H9 (cell line): ENCODE measurements around the gene DACH1. TPM values are rescaled to one million over a fixed set of nuclear protein-coding genes. Genes with fewer than 3 reads are reported as not detected.

Experiments used
- DNase-seq: peaks from one replicate; pipeline ENCODE4 v3.0.0-alpha.2; 2017
- H2AFZ ChIP-seq: one replicate; pipeline ENCODE4 v1.6.1; 2013; ENCODE audit warnings: mild to moderate bottlenecking, low read length, control low read depth, moderate library complexity
- H2AK5ac ChIP-seq: 2 replicates; pipeline ENCODE4 v1.6.1; 2013; ENCODE audit warnings: low read length, control low read depth, mixed read lengths; ENCODE audit not compliant: insufficient read length
- H2BK120ac ChIP-seq: one replicate; pipeline ENCODE4 v1.6.1; 2013; ENCODE audit warnings: low read depth, mild to moderate bottlenecking, low read length, control low read depth, inconsistent platforms; ENCODE audit not compliant: poor library complexity, severe bottlenecking
- H2BK12ac ChIP-seq: 2 replicates; pipeline ENCODE4 v1.6.1; 2013; ENCODE audit warnings: low read length, control low read depth, mixed read lengths, low read depth; ENCODE audit not compliant: insufficient read length
- H2BK15ac ChIP-seq: 2 replicates; pipeline ENCODE4 v1.6.1; 2013; ENCODE audit warnings: low read depth, low read length, control low read depth
- H2BK20ac ChIP-seq: one replicate; pipeline ENCODE4 v1.6.1; 2013; ENCODE audit warnings: low read depth, mild to moderate bottlenecking, low read length, control low read depth, inconsistent platforms; ENCODE audit not compliant: poor library complexity, severe bottlenecking
- H2BK5ac ChIP-seq: 2 replicates; pipeline ENCODE4 v1.6.1; 2013; ENCODE audit warnings: low read length, control low read depth, mixed read lengths; ENCODE audit not compliant: insufficient read length
- H3K14ac ChIP-seq: 2 replicates; pipeline ENCODE4 v1.6.1; 2013; ENCODE audit warnings: low read length, control low read depth; ENCODE audit not compliant: insufficient read depth
- H3K18ac ChIP-seq: 2 replicates; pipeline ENCODE4 v1.6.1; 2013; ENCODE audit warnings: low read depth, mild to moderate bottlenecking, mixed read lengths, low read length, control low read depth; ENCODE audit not compliant: insufficient read length
- H3K23ac ChIP-seq: 2 replicates; pipeline ENCODE4 v1.6.1; 2013; ENCODE audit warnings: low read length, control low read depth, mixed read lengths, low read depth; ENCODE audit not compliant: insufficient read length
- H3K23me2 ChIP-seq: 2 replicates; pipeline ENCODE4 v1.6.1; 2013; ENCODE audit warnings: low read depth, mild to moderate bottlenecking, mixed read lengths, low read length, control low read depth; ENCODE audit not compliant: insufficient read length, poor library complexity, severe bottlenecking
- H3K27ac ChIP-seq: 2 replicates; pipeline ENCODE4 v1.5.1; 2013; ENCODE audit warnings: low read length, control low read depth, mixed read lengths, low read depth; ENCODE audit not compliant: insufficient read length
- H3K27me3 ChIP-seq: 2 replicates; pipeline ENCODE4 v1.6.1; 2013; ENCODE audit warnings: low read length, control low read depth, inconsistent platforms; ENCODE audit not compliant: insufficient read depth
- H3K4ac ChIP-seq: 2 replicates; pipeline ENCODE4 v1.6.1; 2013; ENCODE audit warnings: low read depth, mild to moderate bottlenecking, control low read depth, inconsistent platforms, low read length, moderate library complexity
- H3K4me1 ChIP-seq: 2 replicates; pipeline ENCODE4 v1.6.1; 2013; ENCODE audit warnings: low read length, control low read depth, inconsistent platforms; ENCODE audit not compliant: insufficient read depth
- H3K4me2 ChIP-seq: 2 replicates; pipeline ENCODE4 v1.6.1; 2013; ENCODE audit warnings: low read length, control low read depth, mixed read lengths; ENCODE audit not compliant: insufficient read length, insufficient read depth
- H3K56ac ChIP-seq: 2 replicates; pipeline ENCODE4 v1.6.1; 2013; ENCODE audit warnings: low read depth, mild to moderate bottlenecking, mixed read lengths, low read length, control low read depth; ENCODE audit not compliant: insufficient read length
- H3K79me1 ChIP-seq: 2 replicates; pipeline ENCODE4 v1.6.1; 2013; ENCODE audit warnings: low read depth, mild to moderate bottlenecking, moderate library complexity, low read length, control low read depth, inconsistent platforms; ENCODE audit not compliant: insufficient read depth, poor library complexity, severe bottlenecking
- H3K79me2 ChIP-seq: 2 replicates; pipeline ENCODE4 v1.6.1; 2013; ENCODE audit warnings: low read length, control low read depth, inconsistent platforms; ENCODE audit not compliant: insufficient read depth
- H3K9ac ChIP-seq: 2 replicates; pipeline ENCODE4 v1.6.1; 2013; ENCODE audit warnings: low read length, control low read depth, mixed read lengths; ENCODE audit not compliant: insufficient read length; ENCODE audit errors: extremely low read depth
- H3K9me3 ChIP-seq: one replicate; pipeline ENCODE4 v1.6.1; 2013; ENCODE audit warnings: low read depth, low read length, inconsistent platforms; ENCODE audit not compliant: control insufficient read depth
- H3T11ph ChIP-seq: one replicate; pipeline ENCODE4 v1.6.1; 2013; ENCODE audit warnings: mild to moderate bottlenecking, low read length, control low read depth, inconsistent platforms
- H4K20me1 ChIP-seq: one replicate; pipeline ENCODE4 v1.6.1; 2013; ENCODE audit not compliant: control insufficient read depth, insufficient read length, insufficient read depth
- H4K5ac ChIP-seq: 2 replicates; pipeline ENCODE4 v1.6.1; 2013; ENCODE audit warnings: low read depth, mild to moderate bottlenecking, mixed read lengths, low read length, control low read depth; ENCODE audit not compliant: insufficient read length
- H4K8ac ChIP-seq: replicated peaks from 2 replicates; pipeline ENCODE4 v1.6.1; 2013; ENCODE audit warnings: low read length, control low read depth, mixed read lengths, low read depth; ENCODE audit not compliant: insufficient read length
- H4K91ac ChIP-seq: 2 replicates; pipeline ENCODE4 v1.6.1; 2013; ENCODE audit warnings: low read depth, mild to moderate bottlenecking, moderate library complexity, mixed read lengths, low read length, control low read depth; ENCODE audit not compliant: insufficient read length
- H3K27ac Mint-ChIP-seq, 3 experiments: 2 replicates in 2 of 3; 3 replicates in 1 of 3; pipeline ENCODE4 v1.8.0; 2020 to 2021; ENCODE audit warnings: mixed read lengths in 3 of 3, mild to moderate bottlenecking in 1 of 3, moderate library complexity in 1 of 3
- H3K27me3 Mint-ChIP-seq: 2 replicates; pipeline ENCODE4 v1.8.0; 2021; ENCODE audit warnings: low read depth, mild to moderate bottlenecking, moderate library complexity, mixed read lengths
- H3K36me3 Mint-ChIP-seq, 3 experiments: 2 replicates in 2 of 3; 3 replicates in 1 of 3; pipeline ENCODE4 v1.8.0; 2020 to 2021; ENCODE audit warnings: low read depth in 3 of 3, mixed read lengths in 3 of 3; ENCODE audit not compliant: insufficient read depth in 1 of 3
- H3K4me1 Mint-ChIP-seq, 2 experiments: 2 replicates each; pipeline ENCODE4 v1.8.0; 2020; ENCODE audit warnings: mixed read lengths in 2 of 2
- H3K4me3 Mint-ChIP-seq, 2 experiments: 2 replicates in 1 of 2; 3 replicates in 1 of 2; pipeline ENCODE4 v1.8.0; 2020 to 2021; ENCODE audit warnings: mild to moderate bottlenecking in 2 of 2, mixed read lengths in 2 of 2, moderate library complexity in 1 of 2
- H3K9me3 Mint-ChIP-seq, 2 experiments: 2 replicates in 1 of 2; 3 replicates in 1 of 2; pipeline ENCODE4 v1.8.0; 2020; ENCODE audit warnings: mild to moderate bottlenecking in 2 of 2, mixed read lengths in 2 of 2, moderate library complexity in 1 of 2
- WGBS: extraction: QIAGEN DNeasy Blood & Tissue Kit; methylation state at CpG from one replicate; pipeline ENCODE4 v1.1.7; 2013; ENCODE audit warnings: missing lambda C conversion rate, low lambda C conversion rate, mixed read lengths; ENCODE audit not compliant: insufficient read length; ENCODE audit errors: extremely low coverage; 5-methylcytosine and 5-hydroxymethylcytosine counted together
- total RNA-seq: library from RNA; stranded (reverse); gene quantifications from 2 replicates; pipeline ENCODE4 v1.2.1, GENCODE V29; 2021
- TF ChIP-seq, protein P1 (sequence below): fragments of 200-600 bp; sonication (generic); conservative IDR thresholded peaks from 3 replicates; pipeline ENCODE4 v1.8.0; 2021; ENCODE audit warnings: antibody characterized with exemption, mild to moderate bottlenecking

DACH1 gene
- total RNA-seq, 1 experiment from 2014 or later = not detected

DNA sequence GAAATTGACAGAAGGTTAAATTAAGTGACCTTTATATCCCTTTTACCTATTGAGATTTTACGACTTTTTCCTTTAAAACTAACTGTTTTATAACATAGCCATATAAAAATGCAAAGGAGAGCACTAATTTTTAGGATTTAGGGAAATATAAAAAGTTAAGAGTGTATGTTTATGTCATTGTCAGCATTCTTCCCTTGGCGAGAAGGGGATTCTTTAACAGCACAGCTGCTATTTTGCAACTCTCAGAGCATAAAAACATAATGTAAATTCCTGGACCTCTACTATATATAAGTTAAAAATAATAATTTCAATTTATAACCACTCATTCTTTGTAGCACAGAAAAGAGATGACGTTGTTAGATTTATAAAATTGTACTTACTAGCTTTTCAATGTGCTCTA is 363.2 kb downstream of the DACH1 start:
- H2BK120ac ChIP-seq = no peak overlapping the region
- H3K9me3 ChIP-seq = no peaks in the 10 kb centered on the region
- H3K79me1 ChIP-seq = no peaks in the 10 kb centered on the region
- no peak overlapping the region for H3K56ac ChIP-seq
- no peak overlapping the region for H2AFZ ChIP-seq
- H3K23me2 ChIP-seq = no peaks in the 10 kb centered on the region
- no peaks in the 10 kb centered on the region for H3K36me3 Mint-ChIP-seq
- no peak overlapping the region for H2BK5ac ChIP-seq
- H3K4me2 ChIP-seq = no peak overlapping the region
- no peaks in the 10 kb centered on the region for H3K79me2 ChIP-seq
- no peaks in the 10 kb centered on the region for H3K27me3 Mint-ChIP-seq
- DNase-seq = no peak
- no peak overlapping the region for H4K91ac ChIP-seq
- no peak overlapping the region for H3K18ac ChIP-seq
- H3K9ac ChIP-seq = no peak overlapping the region
- H3K4ac ChIP-seq = no peak overlapping the region
- no peak overlapping the region for H3K4me3 Mint-ChIP-seq
- H2BK20ac ChIP-seq = no peak overlapping the region
- H3K27me3 ChIP-seq = no peaks in the 10 kb centered on the region
- H4K20me1 ChIP-seq = no peaks in the 10 kb centered on the region
- TF ChIP-seq, protein P1, sequence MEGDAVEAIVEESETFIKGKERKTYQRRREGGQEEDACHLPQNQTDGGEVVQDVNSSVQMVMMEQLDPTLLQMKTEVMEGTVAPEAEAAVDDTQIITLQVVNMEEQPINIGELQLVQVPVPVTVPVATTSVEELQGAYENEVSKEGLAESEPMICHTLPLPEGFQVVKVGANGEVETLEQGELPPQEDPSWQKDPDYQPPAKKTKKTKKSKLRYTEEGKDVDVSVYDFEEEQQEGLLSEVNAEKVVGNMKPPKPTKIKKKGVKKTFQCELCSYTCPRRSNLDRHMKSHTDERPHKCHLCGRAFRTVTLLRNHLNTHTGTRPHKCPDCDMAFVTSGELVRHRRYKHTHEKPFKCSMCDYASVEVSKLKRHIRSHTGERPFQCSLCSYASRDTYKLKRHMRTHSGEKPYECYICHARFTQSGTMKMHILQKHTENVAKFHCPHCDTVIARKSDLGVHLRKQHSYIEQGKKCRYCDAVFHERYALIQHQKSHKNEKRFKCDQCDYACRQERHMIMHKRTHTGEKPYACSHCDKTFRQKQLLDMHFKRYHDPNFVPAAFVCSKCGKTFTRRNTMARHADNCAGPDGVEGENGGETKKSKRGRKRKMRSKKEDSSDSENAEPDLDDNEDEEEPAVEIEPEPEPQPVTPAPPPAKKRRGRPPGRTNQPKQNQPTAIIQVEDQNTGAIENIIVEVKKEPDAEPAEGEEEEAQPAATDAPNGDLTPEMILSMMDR = no peak
- H3K14ac ChIP-seq = no peak overlapping the region
- H2AK5ac ChIP-seq = no peak overlapping the region
- no peak overlapping the region for H3K27ac Mint-ChIP-seq
- no peak overlapping the region for H4K5ac ChIP-seq
- no peaks in the 10 kb centered on the region for H3K4me1 Mint-ChIP-seq
- WGBS = no CpG with 5 or more reads among the region's 3 CpGs
- H3K27ac ChIP-seq = no peak overlapping the region
- H3T11ph ChIP-seq = no peak overlapping the region
- no peak overlapping the region for H2BK12ac ChIP-seq
- H3K23ac ChIP-seq = no peak overlapping the region
- no peak overlapping the region for H4K8ac ChIP-seq
- H2BK15ac ChIP-seq = no peak overlapping the region
- H3K4me1 ChIP-seq = no peaks in the 10 kb centered on the region
- H3K9me3 Mint-ChIP-seq = no peaks in the 10 kb centered on the region; a peak in 1 of 5 replicates
